GM19397 (cell line): ENCODE data around the gene ARHGAP26.

ENCODE experiments used
- ATAC-seq: cut with Tn5 transposase; IDR thresholded peaks from one replicate; pipeline ENCODE4 v1.9.1; 2021; ENCODE audit warnings: mild to moderate bottlenecking, moderate library complexity; ENCODE audit not compliant: unreplicated experiment

The ARHGAP26 gene

GRCh38 chr5:142748568-142749249 is 21.5 kb upstream of the ARHGAP26 start:
- no peak for ATAC-seq

DNA sequence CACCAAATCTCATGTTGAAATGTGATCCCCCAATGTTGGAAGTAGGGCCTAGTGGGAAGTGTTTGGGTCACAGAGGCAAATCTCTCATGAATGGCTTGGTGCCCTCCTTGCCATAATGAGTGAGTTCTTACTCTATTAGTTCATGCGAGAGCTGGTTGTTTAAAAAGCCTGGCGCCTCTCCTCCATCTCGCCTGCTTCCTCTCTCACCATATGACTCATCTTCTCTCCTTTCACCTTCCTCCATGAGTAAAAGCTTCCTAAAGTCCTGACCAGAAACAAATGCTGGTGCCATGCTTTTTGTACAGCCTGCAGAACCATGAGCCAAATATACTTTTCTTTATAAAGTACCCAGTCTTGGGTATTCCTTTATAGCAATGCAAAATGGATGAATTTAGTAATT is 20.9 kb upstream of the ARHGAP26 start:
- no peak for ATAC-seq

DNA sequence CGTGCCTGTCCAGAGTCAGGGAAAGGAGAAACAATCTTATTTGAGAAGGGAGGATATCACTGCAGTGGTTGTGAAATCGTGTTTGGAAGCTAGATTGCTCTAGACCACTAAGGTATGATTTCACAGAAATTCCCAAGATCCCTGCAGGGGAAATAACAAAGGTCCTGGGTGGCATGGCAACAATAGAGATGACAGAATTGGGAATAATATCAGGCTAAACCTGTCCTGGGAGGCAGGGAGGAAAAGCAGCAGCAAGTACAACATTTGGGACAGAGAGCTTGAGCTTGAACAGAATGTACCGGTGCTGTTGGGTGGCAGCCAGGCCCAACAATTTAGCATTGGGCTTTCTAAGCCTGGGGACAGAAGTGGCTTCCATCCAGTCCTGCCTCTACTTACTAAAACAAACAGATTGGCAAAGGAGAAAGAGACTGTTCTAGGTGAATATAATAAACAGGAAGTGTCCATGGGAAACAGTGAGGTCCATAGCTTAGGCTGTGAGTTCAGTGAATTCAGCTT is 17.0 kb upstream of the ARHGAP26 start:
- no peak for ATAC-seq

DNA sequence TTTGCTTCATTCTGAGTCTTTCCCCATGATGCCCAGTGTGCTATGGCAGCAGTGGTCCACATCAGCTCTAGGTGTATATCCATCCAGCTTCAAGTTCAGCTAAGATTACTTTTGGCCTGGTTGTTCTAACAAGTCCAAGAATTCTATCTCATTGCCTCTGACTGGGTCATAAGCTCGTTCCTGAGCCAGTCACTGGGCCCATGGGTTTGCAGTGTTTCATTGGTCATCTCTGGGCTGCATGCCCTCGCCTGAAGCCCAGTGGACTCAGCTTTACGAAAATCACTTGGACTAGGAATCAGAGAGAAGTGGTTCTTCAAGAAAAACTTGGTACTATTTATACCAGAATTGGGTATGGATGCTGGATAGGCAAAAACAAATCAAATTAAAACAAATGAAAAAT is 16.1 kb upstream of the ARHGAP26 start:
- ATAC-seq: no peak

DNA sequence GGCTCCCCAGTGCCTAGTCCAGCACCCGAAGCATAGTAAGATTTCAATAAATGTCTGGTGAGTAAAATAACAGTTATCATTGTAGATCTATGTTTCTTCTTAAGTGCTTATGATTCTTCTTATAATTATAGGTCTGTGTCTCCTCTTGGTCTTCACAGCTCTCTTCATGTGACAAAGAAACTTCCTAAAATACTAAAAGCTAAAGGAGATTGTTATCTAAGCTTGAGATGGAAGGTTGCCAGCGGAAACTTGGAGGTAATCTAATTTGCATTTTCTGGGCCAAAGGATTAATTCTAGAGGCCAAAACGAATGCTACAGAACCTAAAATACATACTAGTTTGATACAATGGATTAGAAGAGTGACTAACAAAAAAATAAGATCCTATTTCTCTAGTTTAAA is 13.6 kb upstream of the ARHGAP26 start:
- no peak for ATAC-seq

DNA sequence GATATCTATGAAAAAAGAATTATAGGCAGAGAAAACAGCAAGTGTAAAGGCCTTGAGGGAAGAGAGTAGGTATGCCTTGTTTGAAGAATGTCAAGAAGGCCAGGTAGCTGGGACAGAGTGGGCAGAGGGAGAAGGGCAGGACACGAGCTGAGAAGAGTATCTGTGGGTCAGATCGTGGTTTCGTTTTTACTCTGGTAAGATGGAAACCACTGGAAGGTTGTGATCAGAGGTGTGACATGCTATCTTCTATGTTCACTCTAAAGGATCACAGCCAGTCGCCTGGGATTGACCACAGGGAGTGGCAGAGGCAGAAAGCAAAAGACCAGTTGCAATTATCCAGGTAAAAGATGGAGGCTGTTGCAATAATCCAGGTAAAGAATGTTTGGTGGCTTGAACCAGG is 12.6 kb upstream of the ARHGAP26 start:
- no peak for ATAC-seq

GRCh38 chr5:142758062-142758795 is 11.9 kb upstream of the ARHGAP26 start:
- ATAC-seq: no peak

- no peak for ATAC-seq
Observed at GRCh38 chr5:142758796-142759145, 11.4 kb upstream of the ARHGAP26 start.

DNA sequence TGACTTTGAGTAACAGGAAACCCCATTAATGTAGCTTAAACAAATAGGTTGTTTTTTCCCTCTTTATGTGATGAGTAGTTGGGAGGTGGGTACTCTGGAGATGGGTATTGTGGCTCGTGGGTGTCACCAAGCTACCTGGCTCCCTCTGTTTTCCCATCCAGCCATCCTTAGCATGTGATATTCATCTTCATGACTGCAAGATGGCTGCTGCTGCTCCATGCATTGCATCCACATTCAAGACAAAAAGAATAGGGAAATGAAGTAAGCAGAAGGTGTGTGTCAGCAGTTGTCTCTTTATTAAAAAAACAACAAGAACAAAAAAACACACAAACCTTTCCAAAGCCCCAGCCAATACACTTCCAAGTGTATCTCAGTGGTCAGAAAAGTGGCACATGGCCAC is 6.5 kb upstream of the ARHGAP26 start:
- ATAC-seq: no peak

DNA sequence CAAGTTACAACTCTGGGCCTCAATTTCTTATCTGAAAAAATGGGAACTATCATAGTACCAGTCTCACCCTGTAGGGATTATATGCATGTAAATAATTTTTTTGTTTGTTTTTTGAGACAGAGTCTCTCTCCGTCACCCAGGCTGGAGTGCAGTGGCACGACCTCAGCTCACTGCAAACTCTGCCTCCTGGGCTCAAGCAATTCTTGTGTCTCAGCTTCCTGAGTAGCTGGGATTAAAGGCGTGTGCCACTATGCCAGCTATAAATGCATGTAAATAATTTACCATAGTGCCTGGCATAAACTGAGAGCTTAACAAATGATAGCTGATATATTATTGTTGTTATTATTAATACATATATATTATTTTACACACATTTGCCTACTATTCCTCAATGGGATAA is 3.0 kb upstream of the ARHGAP26 start:
- ATAC-seq: no peak

- no peak for ATAC-seq
Observed at GRCh38 chr5:142767911-142768310, 2.3 kb upstream of the ARHGAP26 start.

- no peak for ATAC-seq
Observed at GRCh38 chr5:142769251-142769792, 855 bp upstream of the ARHGAP26 start.

DNA sequence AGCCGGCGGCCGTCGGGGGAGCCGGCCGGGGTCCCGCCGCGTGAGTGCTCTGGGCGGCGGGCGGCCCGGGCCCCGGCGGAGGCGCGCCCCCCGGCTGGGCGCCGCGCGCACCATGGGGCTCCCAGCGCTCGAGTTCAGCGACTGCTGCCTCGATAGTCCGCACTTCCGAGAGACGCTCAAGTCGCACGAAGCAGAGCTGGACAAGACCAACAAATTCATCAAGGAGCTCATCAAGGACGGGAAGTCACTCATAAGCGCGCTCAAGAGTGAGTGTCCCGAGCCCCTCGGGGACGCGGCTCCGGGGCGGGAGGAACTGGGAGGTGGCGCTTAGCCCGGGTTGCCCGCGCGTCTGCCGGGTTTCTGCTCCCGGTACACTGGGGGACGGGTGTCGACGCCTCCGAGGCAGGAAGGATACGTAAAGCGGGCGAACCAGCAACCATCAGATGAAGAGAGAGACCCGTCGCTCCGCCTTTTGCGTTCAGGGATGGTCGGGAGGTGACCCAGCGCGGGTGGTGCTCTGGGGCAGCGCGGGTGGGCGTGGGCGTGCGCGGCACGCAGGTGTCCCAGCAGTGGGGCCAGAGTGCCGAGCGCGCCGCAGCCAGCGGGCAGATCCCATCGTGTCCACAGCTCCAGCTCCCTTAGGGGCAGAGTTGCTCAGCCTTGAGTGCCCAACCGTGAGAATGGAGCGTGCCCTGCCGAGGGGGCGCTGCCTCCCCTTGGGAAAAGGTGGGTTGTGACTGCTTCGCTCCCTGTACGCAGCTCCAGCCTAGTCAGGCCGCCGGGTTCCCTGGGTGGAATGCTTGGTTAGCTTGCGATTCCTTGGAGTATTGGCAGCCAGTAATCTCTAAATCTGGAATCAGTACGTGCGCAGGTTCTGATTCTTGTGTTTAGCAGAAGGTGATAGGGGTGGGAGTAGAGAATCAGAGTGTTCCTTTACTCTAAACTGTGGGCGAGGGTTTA is 753 bp downstream of the ARHGAP26 start:
- peak; percentile 31 for ATAC-seq

- ATAC-seq: no peak
Observed at GRCh38 chr5:142771666-142772065, 1.5 kb downstream of the ARHGAP26 start.

DNA sequence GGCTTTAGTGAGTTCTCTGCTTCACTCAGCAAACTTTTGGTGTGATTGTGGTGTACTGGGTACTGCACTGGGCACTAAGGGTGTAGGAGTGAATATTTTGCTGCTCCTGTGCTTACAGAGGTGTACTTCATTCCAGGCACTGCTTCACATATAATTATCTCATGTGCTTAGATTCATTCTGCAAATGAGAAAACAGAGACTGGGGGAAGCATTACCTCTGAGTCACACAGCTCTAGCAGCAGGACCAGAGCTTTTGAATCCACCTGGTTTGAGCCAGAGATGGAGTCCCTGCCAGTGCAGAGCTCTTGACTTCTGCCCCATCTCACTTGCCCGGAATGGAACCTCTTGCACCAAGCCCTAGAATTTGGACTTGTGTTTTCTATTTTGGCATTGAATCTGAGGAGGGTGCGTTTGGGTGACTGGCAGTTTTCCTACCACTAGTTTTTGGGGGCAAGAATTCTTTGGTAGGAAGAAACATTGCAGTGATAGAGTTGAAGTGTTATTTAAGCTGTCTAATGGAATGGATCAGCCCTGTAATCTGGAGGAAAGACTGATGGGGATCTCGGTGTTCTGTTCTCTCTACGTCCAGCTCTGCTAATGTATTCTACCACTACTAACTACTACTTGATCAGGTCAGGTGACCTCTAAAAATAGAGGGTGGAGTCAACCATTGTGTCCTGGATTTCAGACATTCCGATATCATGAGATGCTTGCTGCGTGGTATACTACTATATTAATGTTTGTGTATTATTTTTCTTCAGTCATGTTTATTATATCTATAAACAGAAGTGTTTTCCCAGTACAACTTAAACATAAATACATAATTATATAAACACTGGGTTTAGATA is 2.5 kb downstream of the ARHGAP26 start:
- no peak for ATAC-seq

GRCh38 chr5:142777099-142777498 is 6.9 kb downstream of the ARHGAP26 start:
- no peak for ATAC-seq

DNA sequence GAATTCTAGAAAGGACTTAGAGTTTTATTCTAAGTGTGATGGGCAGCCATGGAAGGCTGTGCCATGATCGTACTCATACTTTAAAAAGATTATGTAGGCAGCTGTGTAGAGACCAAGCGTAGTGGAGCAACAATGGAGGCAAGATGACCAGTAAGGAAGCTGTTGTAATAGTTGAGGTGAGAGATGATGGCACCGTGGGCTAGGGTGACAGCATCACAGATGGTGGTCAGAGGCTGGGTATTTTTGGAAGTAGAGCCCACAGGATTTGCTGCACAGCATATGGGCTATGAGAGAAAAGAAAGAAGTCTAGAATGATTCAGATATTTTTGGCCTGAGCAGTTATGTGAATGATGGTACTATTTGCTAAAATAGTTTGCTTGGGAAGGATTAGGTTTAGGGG is 7.7 kb downstream of the ARHGAP26 start:
- no peak for ATAC-seq

- ATAC-seq: no peak
Observed at GRCh38 chr5:142779163-142779840, 9.1 kb downstream of the ARHGAP26 start.

DNA sequence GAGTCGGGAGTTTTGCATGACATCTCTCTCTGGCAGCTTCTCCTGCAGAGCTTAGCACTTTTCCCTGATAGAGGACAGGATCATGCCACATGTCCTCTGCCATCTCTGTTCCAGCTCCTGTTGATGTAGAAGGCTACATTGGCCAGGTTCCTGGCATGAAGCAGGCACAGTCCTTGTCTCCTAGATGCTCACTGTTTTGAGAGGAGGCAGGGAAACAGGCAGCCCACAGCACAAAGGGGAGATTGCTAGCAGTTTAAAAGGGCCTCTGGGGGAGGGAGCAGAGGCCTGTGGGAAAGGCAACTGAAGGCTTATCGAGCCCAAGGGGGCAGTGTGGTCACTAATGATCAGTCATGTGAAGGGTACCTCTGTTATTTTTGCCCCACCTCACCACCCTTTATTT is 10.7 kb downstream of the ARHGAP26 start:
- ATAC-seq: no peak
